Measurements from ENCODE around the gene CLIP2.
"Not testable (repeated sequence)": the region's sequence is repeated elsewhere in the genome, so short reads cannot be mapped to it uniquely, and the experiment has no call there.

The CLIP2 gene

DNA sequence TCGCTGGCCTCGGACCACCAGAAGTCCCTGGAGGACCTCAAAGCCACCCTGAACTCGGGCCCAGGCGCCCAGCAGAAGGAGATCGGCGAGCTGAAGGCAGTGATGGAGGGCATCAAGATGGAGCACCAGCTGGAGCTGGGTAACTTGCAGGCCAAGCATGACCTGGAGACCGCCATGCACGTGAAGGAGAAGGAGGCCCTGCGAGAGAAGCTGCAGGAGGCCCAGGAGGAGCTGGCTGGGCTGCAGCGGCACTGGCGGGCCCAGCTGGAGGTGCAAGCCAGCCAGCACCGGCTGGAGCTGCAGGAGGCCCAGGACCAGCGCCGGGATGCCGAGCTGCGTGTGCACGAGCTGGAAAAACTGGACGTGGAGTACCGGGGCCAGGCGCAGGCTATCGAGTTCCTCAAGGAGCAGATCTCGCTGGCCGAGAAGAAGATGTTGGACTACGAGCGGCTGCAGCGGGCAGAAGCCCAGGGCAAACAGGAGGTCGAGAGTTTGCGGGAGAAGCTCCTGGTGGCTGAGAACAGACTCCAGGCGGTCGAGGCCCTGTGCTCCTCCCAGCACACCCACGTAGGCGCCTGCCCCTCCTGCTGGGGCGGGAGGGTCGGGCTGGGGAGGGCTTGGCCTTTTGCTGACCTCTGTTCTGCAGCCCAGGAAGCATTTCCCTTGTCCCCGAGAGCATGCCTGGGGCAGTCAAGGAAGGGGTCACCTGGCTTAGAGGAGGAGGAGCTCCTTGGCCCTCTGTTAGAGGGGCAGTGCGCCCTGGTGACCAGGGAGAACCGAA, 87.2 kb downstream of the CLIP2 start:
- 81 to 87% methylated on average over 29 to 37 of the region's 37 CpGs for WGBS, 2 experiments (ENCODE audit: insufficient coverage in 2 of 2)
- Histone ChIP-seq H3K36me3 (ENCODE audit: control insufficient read depth, insufficient read depth, low read length) (peaks cover 49% of the 10 kb centered on the region), H3K4me1 (ENCODE audit: control insufficient read depth, insufficient read depth, low read length, poor library complexity, severe bottlenecking) (peaks cover 9% of the 10 kb centered on the region), H3K4me3 (ENCODE audit: extremely low read depth, insufficient read depth, low read length, poor library complexity, severe bottlenecking) (no peak overlapping the region), H3K27ac (ENCODE audit: low read depth, low read length, severe bottlenecking) (no peak overlapping the region), H3K9me3 (ENCODE audit: control insufficient read depth, low read length) (no peaks in the 10 kb centered on the region)

DNA sequence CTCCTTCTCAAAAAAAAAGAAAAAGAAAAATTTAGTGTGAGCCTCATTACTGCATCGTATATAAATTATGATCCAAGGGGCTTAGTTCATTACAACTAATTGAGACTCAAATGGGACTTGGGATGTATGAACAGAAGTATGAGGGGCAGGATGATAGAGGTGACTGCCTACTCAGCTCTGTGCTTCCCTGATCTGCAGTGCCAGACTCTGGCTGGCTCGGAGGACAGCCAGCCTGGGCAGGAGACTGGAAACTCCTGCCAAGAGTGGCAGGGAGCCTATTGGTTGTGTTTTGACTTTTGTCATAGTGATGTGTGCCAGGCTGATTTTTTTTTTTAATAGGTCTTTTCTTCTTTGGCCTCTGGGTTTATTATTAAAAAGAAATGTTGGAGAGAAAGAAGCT, 90.7 kb downstream of the CLIP2 start:
- WGBS, 2 experiments (ENCODE audit: insufficient coverage in 2 of 2), result 100% methylated on average over 1 of the region's 2 CpGs; no CpG with 5 or more reads in 1 of the 2 experiments
- Histone ChIP-seq H3K9me3 (ENCODE audit: control insufficient read depth, low read length) (no peaks in the 10 kb centered on the region), H3K36me3 (ENCODE audit: control insufficient read depth, insufficient read depth, low read length) (peaks cover 61% of the 10 kb centered on the region), H3K27ac (ENCODE audit: low read depth, low read length, severe bottlenecking) (no peak overlapping the region), H3K4me1 (ENCODE audit: control insufficient read depth, insufficient read depth, low read length, poor library complexity, severe bottlenecking) (no peaks in the 10 kb centered on the region), H3K4me3 (ENCODE audit: extremely low read depth, insufficient read depth, low read length, poor library complexity, severe bottlenecking) (no peak overlapping the region)

DNA sequence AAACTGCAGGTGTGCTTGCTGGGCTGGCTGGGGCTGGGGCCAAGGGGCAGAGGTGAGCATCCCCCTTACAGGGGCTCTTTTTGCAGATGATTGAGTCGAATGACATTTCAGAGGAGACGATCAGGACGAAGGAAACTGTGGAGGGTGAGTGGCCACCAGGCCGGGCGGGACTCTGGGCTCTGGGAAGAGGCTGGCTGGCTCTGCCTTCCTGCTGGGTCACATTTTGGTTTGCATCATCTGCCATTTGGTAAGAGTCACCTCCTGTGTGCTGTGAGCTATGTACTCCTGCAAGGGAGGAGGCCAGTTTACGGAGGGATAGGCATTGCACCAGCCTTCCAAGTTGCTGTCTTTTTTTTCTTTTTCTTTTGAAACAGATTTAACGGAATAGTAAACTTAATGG, 91.5 kb downstream of the CLIP2 start:
- no peak overlapping the region for H3K27ac ChIP-seq (ENCODE audit: low read depth, low read length, severe bottlenecking)
- no peaks in the 10 kb centered on the region for H3K9me3 ChIP-seq (ENCODE audit: control insufficient read depth, low read length)
- peaks cover 55% of the 10 kb centered on the region for H3K36me3 ChIP-seq (ENCODE audit: control insufficient read depth, insufficient read depth, low read length)
- H3K4me3 ChIP-seq (ENCODE audit: extremely low read depth, insufficient read depth, low read length, poor library complexity, severe bottlenecking), result no peak overlapping the region
- H3K4me1 ChIP-seq (ENCODE audit: control insufficient read depth, insufficient read depth, low read length, poor library complexity, severe bottlenecking), result no peaks in the 10 kb centered on the region
- WGBS, 2 experiments (ENCODE audit: insufficient coverage in 2 of 2), result 81 to 86% methylated on average over 5 of the region's 7 CpGs

DNA sequence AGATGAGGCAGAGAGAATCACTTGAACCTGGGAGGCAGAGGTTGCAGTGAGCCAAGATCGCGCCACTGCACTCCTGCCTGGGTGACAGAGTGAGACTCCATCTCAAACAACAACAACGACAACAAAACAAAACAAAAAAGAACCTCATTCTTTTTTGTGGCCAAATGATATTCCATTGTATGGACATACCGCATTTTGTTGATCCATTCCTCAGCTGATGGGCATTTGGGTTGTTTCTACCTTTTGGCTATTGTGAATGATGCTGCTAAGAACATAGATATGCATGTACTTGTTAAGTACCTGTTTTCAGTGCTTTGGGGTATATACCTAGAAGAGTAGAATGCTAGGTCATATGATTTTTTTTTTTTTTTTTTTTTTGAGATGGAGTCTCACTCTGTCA, 94.9 kb downstream of the CLIP2 start:
- peaks cover 59% of the 10 kb centered on the region for H3K36me3 ChIP-seq (ENCODE audit: control insufficient read depth, insufficient read depth, low read length)
- not testable (repeated sequence) for H3K9me3 ChIP-seq (ENCODE audit: control insufficient read depth, low read length); H3K4me3 ChIP-seq (ENCODE audit: extremely low read depth, insufficient read depth, low read length, poor library complexity, severe bottlenecking); H3K4me1 ChIP-seq (ENCODE audit: control insufficient read depth, insufficient read depth, low read length, poor library complexity, severe bottlenecking); H3K27ac ChIP-seq (ENCODE audit: low read depth, low read length, severe bottlenecking)
- 100% methylated on average over 2 to 3 of the region's 4 CpGs for WGBS, 2 experiments (ENCODE audit: insufficient coverage in 2 of 2)

DNA sequence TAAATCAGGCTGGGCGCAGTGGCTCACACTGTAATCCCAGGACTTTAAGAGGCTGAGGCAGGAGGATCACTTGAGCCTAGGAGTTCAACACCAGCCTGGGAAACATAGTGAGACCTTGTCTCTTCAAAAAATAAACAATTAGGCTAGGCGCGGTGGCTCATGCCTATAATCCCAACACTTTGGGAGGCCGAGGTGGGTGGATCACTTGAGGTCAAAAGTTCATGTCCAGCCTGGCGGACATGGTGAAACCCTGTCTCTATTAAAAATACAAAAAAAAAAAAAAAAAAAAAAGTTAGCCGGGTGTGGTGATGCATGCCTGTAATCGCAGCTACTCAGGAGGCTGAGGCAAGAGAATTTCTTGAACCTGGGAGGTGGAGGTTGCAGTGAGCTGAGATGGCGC, 95.6 kb downstream of the CLIP2 start:
- H3K36me3 ChIP-seq (ENCODE audit: control insufficient read depth, insufficient read depth, low read length), result peaks cover 65% of the 10 kb centered on the region
- WGBS, 2 experiments (ENCODE audit: insufficient coverage in 2 of 2), result 83% methylated on average over 3 to 5 of the region's 8 CpGs
- not testable (repeated sequence) for H3K27ac ChIP-seq (ENCODE audit: low read depth, low read length, severe bottlenecking); H3K9me3 ChIP-seq (ENCODE audit: control insufficient read depth, low read length); H3K4me3 ChIP-seq (ENCODE audit: extremely low read depth, insufficient read depth, low read length, poor library complexity, severe bottlenecking); H3K4me1 ChIP-seq (ENCODE audit: control insufficient read depth, insufficient read depth, low read length, poor library complexity, severe bottlenecking)

DNA sequence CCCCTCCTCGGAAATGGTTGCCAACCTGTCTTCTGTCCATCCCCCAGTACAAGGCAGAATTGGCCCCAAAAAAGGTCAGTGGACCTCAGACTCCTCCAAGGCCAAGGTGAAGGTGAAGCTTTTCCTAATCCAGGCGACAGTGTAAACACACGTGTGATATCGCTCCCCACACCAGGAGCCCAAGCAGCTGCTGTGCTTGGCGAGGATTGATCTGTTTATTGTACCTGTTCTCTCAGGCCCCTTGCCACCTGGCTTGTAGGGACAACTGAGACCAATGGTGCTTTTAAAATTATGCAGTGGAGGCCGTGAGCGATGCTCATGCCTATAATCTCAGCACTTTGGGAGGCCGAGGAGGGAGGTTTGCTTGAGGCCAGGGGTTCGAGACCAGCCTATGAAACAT, 98.4 kb downstream of the CLIP2 start:
- Histone ChIP-seq H3K4me3 (ENCODE audit: extremely low read depth, insufficient read depth, low read length, poor library complexity, severe bottlenecking) (no peak overlapping the region), H3K4me1 (ENCODE audit: control insufficient read depth, insufficient read depth, low read length, poor library complexity, severe bottlenecking) (no peaks in the 10 kb centered on the region), H3K36me3 (ENCODE audit: control insufficient read depth, insufficient read depth, low read length) (peaks cover 51% of the 10 kb centered on the region), H3K9me3 (ENCODE audit: control insufficient read depth, low read length) (no peaks in the 10 kb centered on the region), H3K27ac (ENCODE audit: low read depth, low read length, severe bottlenecking) (no peak overlapping the region)
- WGBS, 2 experiments (ENCODE audit: insufficient coverage in 2 of 2), result 93 to 94% methylated on average over 8 to 9 of the region's 9 CpGs

DNA sequence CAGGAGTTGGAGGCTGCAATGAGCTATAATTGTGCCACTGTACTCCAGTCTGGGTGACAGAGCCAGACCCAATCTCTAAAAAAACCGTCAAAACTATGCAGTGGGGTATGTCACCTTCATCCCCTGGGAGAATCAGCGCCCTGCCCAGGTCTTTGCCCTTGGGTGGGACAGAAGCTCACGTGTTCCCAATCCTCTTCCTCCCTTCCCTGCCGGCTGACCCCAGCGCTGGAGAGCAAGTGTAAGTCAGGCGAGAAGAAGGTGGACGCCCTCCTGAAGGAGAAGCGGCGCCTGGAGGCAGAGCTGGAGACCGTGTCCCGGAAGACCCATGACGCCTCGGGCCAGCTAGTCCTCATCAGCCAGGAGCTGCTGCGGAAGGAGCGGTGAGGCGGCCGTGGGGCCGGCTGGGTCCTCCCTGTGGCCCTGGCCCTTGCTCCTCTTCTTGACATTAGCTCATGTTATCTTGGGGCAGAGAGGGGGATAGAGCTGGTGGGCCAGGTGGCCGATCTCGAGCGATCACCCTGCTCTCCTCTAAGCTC, 99.7 kb downstream of the CLIP2 start:
- H3K4me3 ChIP-seq (ENCODE audit: extremely low read depth, insufficient read depth, low read length, poor library complexity, severe bottlenecking), result no peak overlapping the region
- no peaks in the 10 kb centered on the region for H3K9me3 ChIP-seq (ENCODE audit: control insufficient read depth, low read length)
- H3K36me3 ChIP-seq (ENCODE audit: control insufficient read depth, insufficient read depth, low read length), result peaks cover 41% of the 10 kb centered on the region
- WGBS, 2 experiments (ENCODE audit: insufficient coverage in 2 of 2), result 96 to 98% methylated on average over 17 to 21 of the region's 21 CpGs
- H3K27ac ChIP-seq (ENCODE audit: low read depth, low read length, severe bottlenecking), result no peak overlapping the region
- H3K4me1 ChIP-seq (ENCODE audit: control insufficient read depth, insufficient read depth, low read length, poor library complexity, severe bottlenecking), result no peaks in the 10 kb centered on the region

DNA sequence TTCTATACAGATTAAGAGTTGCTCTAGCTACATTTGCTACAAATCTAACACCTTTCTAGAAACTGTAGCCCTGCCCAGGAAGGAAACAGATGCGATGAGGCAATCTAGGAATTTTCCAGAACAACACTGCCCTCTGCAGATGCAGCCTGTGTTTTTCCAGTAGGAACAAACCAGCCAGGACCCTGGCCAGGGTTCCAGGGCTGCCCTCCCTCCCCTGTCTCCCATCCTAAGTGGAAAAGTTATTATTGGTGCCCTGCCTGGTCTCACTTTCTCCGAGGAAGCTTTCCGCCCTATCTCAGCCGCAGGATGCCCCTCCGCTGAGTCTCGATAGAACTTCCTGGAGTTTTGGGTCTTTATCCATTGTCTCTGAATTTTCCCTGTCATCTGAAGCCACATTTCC, 104.5 kb downstream of the CLIP2 start:
- not testable (repeated sequence) for H3K4me1 ChIP-seq (ENCODE audit: control insufficient read depth, insufficient read depth, low read length, poor library complexity, severe bottlenecking); H3K9me3 ChIP-seq (ENCODE audit: control insufficient read depth, low read length); H3K4me3 ChIP-seq (ENCODE audit: extremely low read depth, insufficient read depth, low read length, poor library complexity, severe bottlenecking)
- WGBS, 2 experiments (ENCODE audit: insufficient coverage in 2 of 2), result 66 to 69% methylated on average over 5 to 6 of the region's 6 CpGs
- peak overlapping the region; percentile 36 for H3K27ac ChIP-seq (ENCODE audit: low read depth, low read length, severe bottlenecking)
- peaks cover 42% of the 10 kb centered on the region for H3K36me3 ChIP-seq (ENCODE audit: control insufficient read depth, insufficient read depth, low read length)

DNA sequence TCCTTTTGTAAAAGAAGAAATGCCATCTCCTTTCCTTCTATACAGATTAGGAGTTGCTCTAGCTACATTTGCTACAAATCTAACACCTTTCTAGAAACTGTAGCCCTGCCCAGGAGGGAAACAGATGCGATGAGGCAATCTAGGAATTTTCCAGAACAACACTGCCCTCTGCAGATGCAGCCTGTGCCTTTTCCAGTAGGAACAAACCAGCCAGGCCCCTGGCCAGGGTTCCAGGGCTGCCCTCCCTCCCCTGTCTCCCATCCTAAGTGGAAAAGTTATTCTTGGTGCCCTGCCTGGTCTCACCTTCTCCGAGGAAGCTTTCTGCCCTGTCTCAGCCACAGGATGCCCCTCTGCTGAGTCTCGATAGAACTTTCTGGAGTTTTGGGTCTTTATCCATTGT, 105.4 kb downstream of the CLIP2 start:
- peak overlapping the region; percentile 41 for H3K27ac ChIP-seq (ENCODE audit: low read depth, low read length, severe bottlenecking)
- H3K36me3 ChIP-seq (ENCODE audit: control insufficient read depth, insufficient read depth, low read length), result peaks cover 38% of the 10 kb centered on the region
- WGBS, 2 experiments (ENCODE audit: insufficient coverage in 2 of 2), result 58 to 62% methylated on average over 3 of the region's 3 CpGs

DNA sequence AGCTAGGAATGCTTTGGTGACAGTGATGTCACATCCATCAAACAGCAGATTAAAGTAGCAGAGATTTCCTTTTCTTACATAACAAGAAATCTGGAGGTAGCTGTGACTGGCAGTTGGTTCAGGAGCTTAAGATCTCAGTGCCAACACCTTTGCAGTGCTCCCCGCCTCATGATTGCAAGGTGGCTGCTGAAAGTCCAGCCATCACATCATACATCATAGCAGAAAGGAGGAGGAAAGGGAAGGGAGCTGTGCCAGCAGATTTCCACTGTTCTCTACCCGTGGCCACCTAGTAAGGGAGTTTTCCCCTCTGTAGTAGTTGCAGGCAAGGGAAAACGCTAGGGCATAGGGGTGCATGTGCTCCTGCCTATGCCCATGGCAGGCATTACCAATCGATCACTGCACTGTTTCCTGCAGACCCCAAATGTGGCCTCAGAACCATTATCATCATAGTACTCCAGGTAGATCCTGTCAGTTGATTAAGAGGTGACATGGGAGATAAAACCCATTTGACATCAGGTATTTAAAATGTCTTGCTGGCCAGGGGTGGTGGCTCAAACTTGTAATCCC, 106.6 kb downstream of the CLIP2 start:
- no peaks in the 10 kb centered on the region for H3K4me1 ChIP-seq (ENCODE audit: control insufficient read depth, insufficient read depth, low read length, poor library complexity, severe bottlenecking)
- peaks cover 42% of the 10 kb centered on the region for H3K36me3 ChIP-seq (ENCODE audit: control insufficient read depth, insufficient read depth, low read length)
- 100% methylated on average over 1 of the region's 4 CpGs for WGBS, 2 experiments (ENCODE audit: insufficient coverage in 2 of 2)
- H3K27ac ChIP-seq (ENCODE audit: low read depth, low read length, severe bottlenecking), result no peak overlapping the region
- H3K4me3 ChIP-seq (ENCODE audit: extremely low read depth, insufficient read depth, low read length, poor library complexity, severe bottlenecking), result no peak overlapping the region
- H3K9me3 ChIP-seq (ENCODE audit: control insufficient read depth, low read length), result no peaks in the 10 kb centered on the region

More for the DNA sequence above, 105.4 kb downstream of the CLIP2 start:
- not testable (repeated sequence) for H3K4me1 ChIP-seq (ENCODE audit: control insufficient read depth, insufficient read depth, low read length, poor library complexity, severe bottlenecking); H3K4me3 ChIP-seq (ENCODE audit: extremely low read depth, insufficient read depth, low read length, poor library complexity, severe bottlenecking); H3K9me3 ChIP-seq (ENCODE audit: control insufficient read depth, low read length)

DNA sequence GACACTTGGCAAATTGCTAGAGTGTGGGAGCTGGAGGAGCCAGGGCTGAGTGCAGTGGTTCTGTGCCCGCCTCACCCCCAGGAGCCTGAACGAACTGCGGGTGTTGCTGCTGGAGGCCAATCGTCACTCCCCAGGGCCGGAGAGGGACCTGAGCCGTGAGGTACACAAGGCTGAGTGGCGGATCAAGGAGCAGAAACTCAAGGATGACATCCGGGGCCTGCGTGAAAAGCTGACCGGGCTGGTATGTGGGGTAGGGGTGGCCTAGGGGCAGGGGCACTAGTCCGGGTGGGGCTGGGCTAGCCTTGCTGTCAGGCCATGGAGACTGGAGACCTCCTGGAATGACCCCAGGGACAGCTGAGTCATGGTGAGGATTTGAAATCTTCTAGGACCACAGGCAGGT, 107.8 kb downstream of the CLIP2 start:
- Histone ChIP-seq H3K36me3 (ENCODE audit: control insufficient read depth, insufficient read depth, low read length) (peaks cover 53% of the 10 kb centered on the region), H3K4me3 (ENCODE audit: extremely low read depth, insufficient read depth, low read length, poor library complexity, severe bottlenecking) (no peak overlapping the region), H3K4me1 (ENCODE audit: control insufficient read depth, insufficient read depth, low read length, poor library complexity, severe bottlenecking) (no peaks in the 10 kb centered on the region), H3K27ac (ENCODE audit: low read depth, low read length, severe bottlenecking) (no peak overlapping the region), H3K9me3 (ENCODE audit: control insufficient read depth, low read length) (no peaks in the 10 kb centered on the region)
- WGBS, 2 experiments (ENCODE audit: insufficient coverage in 2 of 2), result 98 to 99% methylated on average over 8 to 10 of the region's 11 CpGs

All from mesodermal cell (in vitro differentiated cells).